Activated naive CD8-positive, alpha-beta T cell treated with anti-CD3 and anti-CD28 coated beads, Interleukin-2, amount 50 U/mL, for 24 hours (primary cell): Measurements from ENCODE around the gene UCN3.
"Not testable (repeated sequence)": the region's sequence is repeated elsewhere in the genome, so short reads cannot be mapped to it uniquely, and the experiment has no call there.

Experiments
- ATAC-seq: fragments of 150-1000 bp; cut with Tn5 transposase; one replicate; pipeline ENCODE4 v1.10.0; 2021
- DNase-seq: peaks from one replicate; pipeline ENCODE4 v3.0.0; 2021
- H3K27ac Mint-ChIP-seq: one replicate; pipeline ENCODE4 v1.8.0; 2021; ENCODE audit warnings: mild to moderate bottlenecking, mixed read lengths
- H3K27me3 Mint-ChIP-seq: one replicate; pipeline ENCODE4 v1.8.0; 2021; ENCODE audit warnings: mixed read lengths
- H3K36me3 Mint-ChIP-seq: one replicate; pipeline ENCODE4 v1.8.0; 2021; ENCODE audit warnings: low read depth, mixed read lengths
- H3K4me1 Mint-ChIP-seq: one replicate; pipeline ENCODE4 v1.8.0; 2021; ENCODE audit warnings: mixed read lengths
- H3K4me3 Mint-ChIP-seq: one replicate; pipeline ENCODE4 v1.8.0; 2021; ENCODE audit warnings: mild to moderate bottlenecking, moderate library complexity, mixed read lengths
- H3K9me3 Mint-ChIP-seq: one replicate; pipeline ENCODE4 v1.8.0; 2021; ENCODE audit warnings: mixed read lengths

UCN3 gene

DNA sequence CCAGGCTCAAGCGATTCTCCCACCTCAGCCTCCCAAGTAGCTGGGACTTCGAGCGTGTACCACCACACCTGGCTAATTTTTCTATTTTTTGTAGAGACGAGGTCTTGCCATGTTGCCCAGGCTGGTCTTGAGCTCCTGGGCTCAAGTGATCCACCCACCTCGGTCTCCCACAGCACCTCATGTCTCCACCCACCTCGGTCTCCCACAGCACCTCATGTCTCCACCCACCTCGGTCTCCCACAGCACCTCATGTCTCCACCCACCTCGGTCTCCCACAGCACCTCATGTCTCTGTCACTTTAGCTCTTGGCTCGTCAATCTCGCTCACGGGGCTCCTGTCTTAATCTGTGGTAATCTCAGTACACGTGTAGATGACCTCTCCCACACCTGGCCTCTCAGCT lies 15.6 kb downstream of the UCN3 start:
- not testable (repeated sequence) for ATAC-seq, H3K36me3 Mint-ChIP-seq, H3K4me3 Mint-ChIP-seq, H3K9me3 Mint-ChIP-seq, H3K4me1 Mint-ChIP-seq, H3K27me3 Mint-ChIP-seq, DNase-seq, H3K27ac Mint-ChIP-seq

DNA sequence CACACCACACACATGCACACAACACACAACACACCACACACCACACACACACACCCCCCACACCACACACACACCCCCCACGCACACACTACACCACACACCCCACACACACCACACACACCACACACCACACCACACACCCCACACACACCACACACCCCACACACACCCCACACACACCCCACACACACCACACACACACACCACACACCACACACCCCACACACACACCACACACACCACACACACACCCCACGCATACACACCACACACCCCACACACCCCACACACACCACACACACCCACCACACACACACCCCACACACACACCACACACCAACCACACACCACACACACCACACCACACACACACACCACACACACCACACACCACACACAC lies 16.4 kb downstream of the UCN3 start:
- Mint-ChIP-seq H3K4me3 (no peak overlapping the region), H3K27me3 (no peaks in the 10 kb centered on the region), H3K27ac (no peak overlapping the region), H3K36me3 (no peaks in the 10 kb centered on the region), H3K9me3 (no peaks in the 10 kb centered on the region), H3K4me1 (no peaks in the 10 kb centered on the region)
- ATAC-seq (no peak), DNase-seq (no peak)

DNA sequence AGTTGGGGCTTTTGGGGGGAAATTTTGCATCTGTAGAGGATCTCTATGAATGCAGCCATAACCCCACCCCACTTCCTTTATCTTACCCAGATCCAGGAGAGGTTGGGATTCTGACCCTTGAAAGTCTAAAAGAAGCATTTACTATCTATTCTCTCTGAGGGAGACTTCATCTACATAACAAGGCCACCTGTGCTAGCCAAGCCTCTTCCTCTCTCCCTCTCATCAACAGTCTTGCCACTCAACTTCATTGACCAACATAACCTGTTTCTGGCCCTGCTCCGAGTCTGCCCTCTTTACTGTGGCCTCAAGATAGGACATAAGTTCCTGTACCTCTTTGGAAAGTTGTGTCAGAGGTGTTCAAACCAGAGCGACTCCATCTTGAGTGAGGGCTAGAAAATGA lies 20.5 kb downstream of the UCN3 start:
- no peak overlapping the region for H3K27ac Mint-ChIP-seq
- H3K4me3 Mint-ChIP-seq, result no peak overlapping the region
- H3K9me3 Mint-ChIP-seq, result peaks cover 18% of the 10 kb centered on the region
- peaks cover 2% of the 10 kb centered on the region for H3K36me3 Mint-ChIP-seq
- H3K4me1 Mint-ChIP-seq, result no peaks in the 10 kb centered on the region
- no peak for ATAC-seq
- H3K27me3 Mint-ChIP-seq, result peaks cover 4% of the 10 kb centered on the region
- no peak for DNase-seq

DNA sequence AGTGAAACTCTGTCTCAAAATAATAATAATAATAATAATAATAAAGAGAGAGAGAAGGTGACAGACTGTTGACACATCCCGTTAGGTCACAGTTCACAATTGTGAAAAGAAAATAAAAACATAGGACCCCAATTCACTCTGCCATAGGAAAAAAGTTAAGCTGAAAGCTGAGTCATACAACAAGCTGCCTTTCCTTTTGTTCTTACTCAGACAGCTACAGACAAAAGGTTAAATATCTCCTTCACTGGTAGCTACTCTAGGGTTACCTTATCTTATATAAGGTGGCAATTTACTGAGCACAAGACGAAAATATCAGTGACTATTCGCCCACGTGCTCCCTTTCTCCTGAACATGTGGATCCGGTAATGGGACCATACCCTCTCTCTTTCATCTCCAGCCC lies 22.4 kb downstream of the UCN3 start:
- no peak for ATAC-seq

DNA sequence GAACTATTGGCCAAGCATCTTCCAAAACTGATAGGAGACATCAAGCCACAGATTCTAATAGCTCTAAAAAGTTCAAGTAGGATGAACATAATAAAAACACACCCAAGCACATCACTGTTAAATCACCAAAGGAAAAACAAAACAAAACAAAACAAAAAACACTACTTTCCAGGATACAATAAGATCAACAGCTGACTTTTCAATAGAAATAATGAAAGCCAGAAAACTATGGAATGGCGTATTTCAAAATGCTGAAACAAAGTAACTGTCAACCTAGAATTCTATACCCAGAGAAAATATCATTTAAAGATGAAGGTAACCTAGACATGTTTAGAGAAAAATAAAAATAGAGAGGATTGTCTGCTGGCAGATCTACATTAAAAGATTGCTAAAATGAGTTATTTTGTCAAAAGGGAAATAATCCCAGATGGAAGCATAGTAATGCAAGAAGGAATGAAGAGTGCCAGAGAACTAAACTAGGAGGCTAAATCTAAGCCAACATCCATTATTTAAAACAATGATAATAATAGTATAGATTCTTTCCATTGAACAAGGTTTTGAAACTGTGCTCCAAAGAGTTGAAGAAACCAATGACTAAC lies 25.9 kb downstream of the UCN3 start:
- no peak overlapping the region for H3K4me3 Mint-ChIP-seq
- no peak overlapping the region for H3K27ac Mint-ChIP-seq
- no peak for ATAC-seq
- H3K27me3 Mint-ChIP-seq, result peaks cover 4% of the 10 kb centered on the region
- H3K4me1 Mint-ChIP-seq, result no peaks in the 10 kb centered on the region
- H3K36me3 Mint-ChIP-seq, result peaks cover 11% of the 10 kb centered on the region
- DNase-seq, result no peak
- H3K9me3 Mint-ChIP-seq, result peaks cover 41% of the 10 kb centered on the region

More for the DNA sequence above, 22.4 kb downstream of the UCN3 start:
- H3K36me3 Mint-ChIP-seq, result peaks cover 11% of the 10 kb centered on the region
- no peak overlapping the region for H3K4me3 Mint-ChIP-seq
- H3K9me3 Mint-ChIP-seq, result peaks cover 38% of the 10 kb centered on the region
- H3K27me3 Mint-ChIP-seq, result peaks cover 4% of the 10 kb centered on the region
- no peaks in the 10 kb centered on the region for H3K4me1 Mint-ChIP-seq
- H3K27ac Mint-ChIP-seq, result no peak overlapping the region
- DNase-seq, result no peak

DNA sequence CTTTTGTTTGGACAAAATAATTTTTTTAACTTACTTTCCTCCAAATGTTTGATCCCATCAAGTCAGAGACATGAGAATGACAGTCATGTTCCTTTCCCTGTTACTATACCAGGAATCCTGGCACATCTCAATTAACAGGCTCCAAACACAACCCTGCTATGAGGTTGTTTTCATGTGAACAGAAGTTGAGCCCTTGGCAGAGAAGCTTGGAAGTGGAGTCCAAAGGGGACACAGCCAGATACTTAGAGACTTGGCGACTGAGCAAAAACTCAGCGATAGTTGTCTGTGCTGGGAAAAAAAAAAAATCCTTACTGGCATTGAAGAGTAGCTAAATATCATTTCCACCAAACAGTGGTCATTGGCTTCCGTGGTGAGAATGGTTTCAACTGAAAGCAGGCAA lies 27.0 kb downstream of the UCN3 start:
- no peak overlapping the region for H3K27ac Mint-ChIP-seq
- ATAC-seq, result no peak
- no peaks in the 10 kb centered on the region for H3K4me1 Mint-ChIP-seq
- no peak for DNase-seq
- no peak overlapping the region for H3K4me3 Mint-ChIP-seq
- peaks cover 4% of the 10 kb centered on the region for H3K27me3 Mint-ChIP-seq
- peaks cover 11% of the 10 kb centered on the region for H3K36me3 Mint-ChIP-seq
- H3K9me3 Mint-ChIP-seq, result peaks cover 41% of the 10 kb centered on the region

DNA sequence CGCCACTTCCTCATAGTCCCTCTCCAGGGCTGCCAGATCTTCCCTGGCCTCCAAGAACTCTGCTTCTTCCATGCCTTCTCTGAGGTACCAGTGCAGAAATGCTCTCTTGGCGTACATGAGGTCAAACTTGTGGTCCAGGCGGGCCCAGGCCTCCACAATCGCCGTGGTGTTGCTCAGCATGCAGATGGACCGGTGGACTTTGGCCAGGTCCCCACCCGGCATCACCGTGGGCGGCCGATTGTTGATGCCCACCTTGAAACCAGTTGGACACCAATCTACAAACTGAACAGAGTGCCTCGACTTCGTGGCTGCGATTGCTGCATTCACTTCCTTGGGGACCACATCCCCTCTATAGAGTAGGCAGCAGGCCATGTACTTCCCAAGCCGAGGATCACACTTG lies 28.8 kb downstream of the UCN3 start:
- Mint-ChIP-seq H3K4me3 (no peak overlapping the region), H3K36me3 (peaks cover 11% of the 10 kb centered on the region), H3K27me3 (peaks cover 10% of the 10 kb centered on the region), H3K27ac (no peak overlapping the region), H3K9me3 (peaks cover 36% of the 10 kb centered on the region), H3K4me1 (no peaks in the 10 kb centered on the region)
- ATAC-seq, result no peak
- no peak for DNase-seq

DNA sequence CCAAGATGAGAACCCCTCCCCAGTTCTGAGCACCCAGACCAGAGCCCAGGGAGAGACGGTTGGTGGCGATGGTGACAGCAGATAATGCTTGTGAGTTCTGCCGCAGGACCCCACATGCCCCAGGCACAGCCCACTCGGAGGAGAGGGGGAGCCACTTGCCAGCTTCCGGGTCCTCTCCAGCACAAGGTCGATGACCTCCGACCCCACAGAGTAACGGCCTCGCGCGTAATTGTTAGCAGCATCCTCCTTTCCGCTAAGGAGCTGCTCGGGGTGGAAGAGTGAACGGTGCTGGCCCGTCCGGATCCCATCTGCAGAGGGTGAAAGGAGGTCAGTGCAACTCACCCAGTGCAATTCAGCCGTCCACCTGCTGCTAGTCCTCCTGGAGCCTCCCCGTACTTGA lies 30.4 kb downstream of the UCN3 start:
- DNase-seq, result no peak
- Mint-ChIP-seq H3K27me3 (peaks cover 10% of the 10 kb centered on the region), H3K27ac (no peak overlapping the region), H3K4me1 (no peaks in the 10 kb centered on the region), H3K36me3 (peaks cover 9% of the 10 kb centered on the region), H3K9me3 (peaks cover 23% of the 10 kb centered on the region), H3K4me3 (no peak overlapping the region)
- no peak for ATAC-seq

DNA sequence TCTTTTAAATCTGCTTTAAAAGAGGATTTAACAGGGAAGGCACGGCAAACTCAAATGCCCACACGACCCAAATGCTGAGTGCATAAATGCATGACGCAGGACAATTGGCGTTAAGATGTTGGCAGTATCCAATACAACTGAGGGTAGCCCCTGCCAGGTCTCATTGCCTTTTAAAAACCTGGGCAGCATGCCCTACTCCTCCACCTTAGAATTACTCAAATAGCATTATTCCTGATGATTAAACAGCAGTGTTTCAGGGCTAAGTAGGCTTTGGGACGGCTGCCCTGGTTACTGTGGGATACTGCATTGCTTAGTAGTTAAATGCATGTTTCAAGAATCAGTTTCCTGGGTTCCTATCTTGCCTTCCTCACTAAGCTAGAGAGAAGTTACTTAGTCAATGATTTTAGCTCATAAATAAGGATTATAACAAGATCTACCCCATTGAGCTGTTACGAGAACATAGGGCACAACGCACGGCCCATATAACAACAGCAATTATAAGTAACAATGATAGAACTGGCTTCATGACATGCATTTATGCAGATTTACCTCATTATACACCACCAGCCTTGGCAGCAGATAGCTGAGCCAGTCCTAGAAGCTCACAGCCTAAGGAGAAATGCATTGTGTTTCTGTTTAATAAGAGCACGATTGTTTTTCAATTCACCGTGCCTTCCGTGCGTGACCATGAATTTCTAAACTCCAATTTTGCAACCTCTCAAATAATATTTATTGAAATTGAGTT lies 32.0 kb downstream of the UCN3 start:
- Mint-ChIP-seq H3K4me1 (no peaks in the 10 kb centered on the region), H3K9me3 (peaks cover 7% of the 10 kb centered on the region), H3K4me3 (no peak overlapping the region), H3K36me3 (no peaks in the 10 kb centered on the region), H3K27ac (no peak overlapping the region), H3K27me3 (peaks cover 13% of the 10 kb centered on the region)
- no peak for DNase-seq
- no peak for ATAC-seq

DNA sequence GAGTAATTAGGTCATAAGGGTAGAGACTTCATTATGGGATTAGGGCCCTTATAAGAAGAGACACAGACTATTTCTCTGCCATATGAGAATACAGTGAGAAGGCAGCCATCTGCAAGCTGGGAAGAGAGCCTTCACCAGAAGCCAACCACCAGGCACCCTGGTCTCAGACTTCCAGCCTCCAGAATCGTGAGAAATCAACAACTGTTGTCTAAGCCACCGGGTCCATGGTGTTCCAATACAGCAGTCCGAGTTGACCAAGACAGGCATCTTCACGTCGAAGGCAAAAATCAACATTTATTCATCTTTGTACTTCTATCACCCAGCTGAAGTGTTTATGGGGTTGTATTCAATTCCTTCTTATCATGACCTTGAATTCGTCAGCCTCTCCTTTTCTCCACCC lies 34.6 kb downstream of the UCN3 start:
- Mint-ChIP-seq H3K27me3 (peaks cover 13% of the 10 kb centered on the region), H3K4me3 (no peak overlapping the region), H3K27ac (no peak overlapping the region), H3K9me3 (no peaks in the 10 kb centered on the region), H3K36me3 (no peaks in the 10 kb centered on the region), H3K4me1 (no peaks in the 10 kb centered on the region)
- DNase-seq (no peak), ATAC-seq (no peak)

DNA sequence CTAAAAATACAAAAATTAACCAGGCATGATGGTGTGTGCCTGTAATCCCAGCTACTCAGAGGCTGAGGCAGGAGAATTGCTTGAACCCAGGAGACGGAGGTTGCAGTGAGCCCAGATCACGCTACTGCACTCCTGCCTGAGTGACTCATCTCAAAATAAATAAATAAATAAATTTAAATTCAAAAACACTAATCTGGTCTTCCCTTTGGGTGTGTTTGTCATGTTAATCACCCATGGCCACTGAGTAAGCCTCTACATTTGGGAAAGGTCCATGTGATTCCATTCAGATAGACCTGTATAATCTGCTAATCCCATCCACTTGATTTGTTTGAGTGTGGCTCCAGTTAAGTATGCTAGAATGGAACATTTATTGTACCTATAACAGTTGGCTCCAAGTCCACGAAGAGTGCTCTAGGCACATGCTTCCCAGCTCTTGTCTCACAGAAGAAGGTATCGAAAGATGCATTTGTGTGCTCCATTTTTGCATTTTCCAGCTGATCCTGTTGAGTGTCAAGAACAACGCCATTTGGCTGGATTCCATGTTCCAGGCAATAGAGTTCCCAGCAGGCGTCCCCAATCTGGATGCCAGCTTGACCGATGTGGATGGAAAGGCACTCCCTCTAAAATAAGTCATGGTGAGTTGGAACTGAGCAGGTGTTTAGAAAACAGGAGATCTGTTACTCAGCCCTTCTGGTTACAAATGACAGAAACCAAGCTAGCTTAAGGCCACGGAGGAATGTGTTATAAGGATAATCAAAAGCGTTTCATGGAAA lies 35.9 kb downstream of the UCN3 start:
- no peak for DNase-seq
- Mint-ChIP-seq H3K36me3 (no peaks in the 10 kb centered on the region), H3K4me3 (no peak overlapping the region), H3K27me3 (peaks cover 13% of the 10 kb centered on the region), H3K9me3 (no peaks in the 10 kb centered on the region), H3K27ac (no peak overlapping the region), H3K4me1 (no peaks in the 10 kb centered on the region)
- ATAC-seq, result no peak

DNA sequence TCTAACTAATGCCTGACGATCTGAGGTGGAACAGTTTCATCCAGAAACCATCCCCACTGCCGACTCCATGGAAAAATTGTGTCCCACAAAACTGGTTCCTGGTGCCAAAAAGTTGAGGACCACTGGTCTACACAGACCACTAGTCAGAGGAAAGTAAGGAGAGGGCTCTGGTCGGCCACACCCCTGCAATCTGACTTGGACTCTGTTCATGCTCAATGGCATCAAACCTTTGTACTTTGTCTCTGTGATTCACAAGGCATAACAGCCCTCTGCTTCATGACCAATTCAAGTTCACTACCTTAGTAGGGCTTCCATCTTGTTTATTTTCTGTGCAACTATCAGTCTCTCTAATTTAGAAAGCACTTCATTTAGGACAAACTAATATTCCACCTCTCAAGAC lies 38.0 kb downstream of the UCN3 start:
- no peaks in the 10 kb centered on the region for H3K36me3 Mint-ChIP-seq
- DNase-seq (no peak), ATAC-seq (no peak)
- no peak overlapping the region for H3K4me3 Mint-ChIP-seq
- no peaks in the 10 kb centered on the region for H3K9me3 Mint-ChIP-seq
- H3K27me3 Mint-ChIP-seq, result peaks cover 7% of the 10 kb centered on the region
- H3K4me1 Mint-ChIP-seq, result no peaks in the 10 kb centered on the region
- H3K27ac Mint-ChIP-seq, result no peak overlapping the region

DNA sequence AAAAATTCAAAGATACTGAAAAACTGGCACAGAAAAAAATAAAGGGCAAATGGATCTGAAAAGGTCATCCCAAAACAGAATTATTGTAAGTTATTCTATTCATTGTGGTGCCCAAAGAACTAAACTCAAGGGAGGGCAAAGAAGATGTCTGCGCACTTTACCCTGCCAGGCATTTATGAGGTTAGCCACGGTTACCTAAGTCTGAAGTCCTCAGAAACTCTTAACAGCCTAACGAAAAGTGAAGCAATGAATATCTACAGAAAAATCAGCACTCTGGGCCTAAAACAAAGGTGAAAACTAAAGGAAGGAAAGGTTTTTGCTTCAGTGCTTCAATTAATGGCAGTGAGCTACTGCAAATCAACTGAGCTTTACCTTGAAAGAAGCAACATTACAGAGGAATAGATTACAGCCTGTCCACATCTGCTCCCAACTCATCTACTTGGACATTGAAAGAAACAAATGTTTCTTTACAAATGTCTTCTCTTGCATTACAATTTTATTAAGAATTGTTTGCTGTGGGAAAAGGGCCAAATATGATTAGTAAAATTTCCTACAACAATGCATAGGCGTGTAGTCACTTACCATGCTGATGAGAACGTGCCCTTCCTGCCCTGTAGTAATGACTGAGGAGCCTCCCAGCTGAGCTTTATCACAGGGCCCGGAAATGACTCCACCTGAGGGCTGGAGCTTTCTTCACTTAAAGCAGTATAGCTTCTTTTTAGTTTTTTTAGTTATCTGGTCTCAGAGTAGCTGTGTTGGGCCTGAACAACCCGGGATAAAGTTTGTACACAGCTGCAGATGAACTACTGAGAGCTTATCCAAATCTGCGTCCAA lies 39.7 kb downstream of the UCN3 start, which contains the start of gene TUBAL3:
TUBAL3 (minus strand) TSS at position 621 of the 834 bp plus-strand sequence; CDS start at position 585, 36 bp downstream.
- no peaks in the 10 kb centered on the region for H3K4me1 Mint-ChIP-seq
- H3K27me3 Mint-ChIP-seq, result peaks cover 8% of the 10 kb centered on the region
- no peaks in the 10 kb centered on the region for H3K9me3 Mint-ChIP-seq
- no peak for DNase-seq
- no peak within 1 kb of the TSS for H3K4me3 Mint-ChIP-seq
- no peak for ATAC-seq
- no peak within 1 kb of the TSS for H3K27ac Mint-ChIP-seq
- H3K36me3 Mint-ChIP-seq, result no peaks in the 10 kb centered on the region

DNA sequence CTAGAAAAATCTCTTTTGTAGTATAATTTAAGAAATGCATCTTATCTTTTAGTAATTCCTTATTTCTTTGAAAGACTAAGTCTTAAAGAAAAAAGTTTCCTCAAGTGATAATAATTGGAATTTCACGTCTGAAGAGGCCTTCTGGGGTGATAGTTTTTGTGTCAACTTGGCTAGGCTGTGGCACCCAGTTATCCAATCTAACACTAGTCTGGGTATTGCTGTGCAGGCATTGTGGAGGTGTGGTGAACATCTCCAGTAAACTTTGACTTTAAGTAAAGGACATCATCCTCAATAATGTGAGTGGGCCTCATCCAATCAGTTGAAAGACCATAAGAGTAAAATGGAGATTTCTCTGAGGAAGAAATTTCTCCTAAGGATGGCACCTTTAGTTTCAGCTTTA lies 42.2 kb downstream of the UCN3 start:
- Mint-ChIP-seq H3K27ac (no peak overlapping the region), H3K4me1 (no peaks in the 10 kb centered on the region), H3K36me3 (no peaks in the 10 kb centered on the region), H3K27me3 (peaks cover 15% of the 10 kb centered on the region), H3K4me3 (no peak overlapping the region), H3K9me3 (no peaks in the 10 kb centered on the region)
- no peak for ATAC-seq
- no peak for DNase-seq
